K562 (cell line): ENCODE data around the gene CGNL1. TPM values are rescaled to one million over a fixed set of nuclear protein-coding genes. Genes with fewer than 3 reads are reported as not detected.

ENCODE experiments used
- BHLHE40 ChIP-seq: IDR thresholded peaks from 2 replicates; pipeline ENCODE4 v1.6.1; 2011; ENCODE audit warnings: low read length, improper control_type of control experiment
- ZKSCAN8 ChIP-seq: fragments of 200-800 bp; sonication (Bioruptor generic); IDR thresholded peaks from 2 replicates; pipeline ENCODE4 v1.6.1; 2016; ENCODE audit warnings: missing genetic modification characterization, missing compliant biosample characterization
- ZNF316 ChIP-seq: fragments of 450-650 bp; IDR thresholded peaks from 2 replicates; pipeline ENCODE4 v1.6.1; 2016
- ZNF778 ChIP-seq: fragments of 450-650 bp; formaldehyde crosslinking; IDR thresholded peaks from 2 replicates; pipeline ENCODE4 v1.4.0; 2020; ENCODE audit warnings: mild to moderate bottlenecking, moderate library complexity
- ZNF830 ChIP-seq: fragments of 250-450 bp; sonication (Bioruptor Pico); IDR thresholded peaks from 2 replicates; pipeline ENCODE4 v1.5.0; 2021; ENCODE audit warnings: mild to moderate bottlenecking
- polyA plus RNA-seq, 8 experiments: library from polyadenylated mRNA; depleted of rRNA in 4 of 8; stranded (reverse) in 5 of 8; unstranded in 3 of 8; fragments of >200 nt; fragmentation: Nextera tagmentation in 2 of 8; fragmentation: Illumina TruSeq in 1 of 8; extraction: Ambion mirVana in 2 of 8; extraction: Trizol in 1 of 8; gene quantifications; 2 replicates each; pipeline versions ENCODE4 v1.2.1 to v1.2.3, GENCODE V29; 2011 to 2014; ENCODE audit warnings: inconsistent platforms in 1 of 8, missing spikeins in 1 of 8
- total RNA-seq, 7 experiments: library from RNA; depleted of rRNA in 6 of 7; stranded (reverse); fragments of >200 nt in 6 of 7; fragmentation: Illumina TruSeq in 2 of 7; extraction: Trizol in 2 of 7; gene quantifications; 2 replicates each; pipeline versions ENCODE4 v1.2.1 to v1.2.3, GENCODE V29; 2011 to 2021; ENCODE audit warnings: low replicate concordance in 1 of 7
- TF ChIP-seq, protein P1 (sequence below): fragments of 250-450 bp; sonication (Bioruptor Pico); IDR thresholded peaks from 2 replicates; pipeline ENCODE4 v1.8.0; 2022; ENCODE audit warnings: inconsistent platforms
- TF ChIP-seq, protein P2 (sequence below), 2 experiments: IDR thresholded peaks; 2 replicates each; pipeline ENCODE4 v1.6.1; 2011; ENCODE audit warnings: borderline replicate concordance in 1 of 2, control low read depth in 1 of 2, low read depth in 1 of 2, low read length in 1 of 2, mild to moderate bottlenecking in 1 of 2, mixed read lengths in 1 of 2, moderate library complexity in 1 of 2; ENCODE audit not compliant: insufficient read depth in 1 of 2, insufficient read length in 1 of 2, poor library complexity in 1 of 2, severe bottlenecking in 1 of 2; ENCODE audit errors: extremely low read depth in 1 of 2
- TF ChIP-seq, protein P3 (sequence below): fragments of 450-650 bp; formaldehyde crosslinking; conservative IDR thresholded peaks from 2 replicates; pipeline ENCODE4 v1.4.0; 2022; ENCODE audit warnings: mild to moderate bottlenecking, missing genetic modification characterization

The CGNL1 gene
- total and polyA plus RNA-seq, 9 of the 15 experiments (the other 6 are each of a cell fraction or from before 2014, with no cell fraction given), result 0.01 to 0.07 TPM; not detected in 7

DNA sequence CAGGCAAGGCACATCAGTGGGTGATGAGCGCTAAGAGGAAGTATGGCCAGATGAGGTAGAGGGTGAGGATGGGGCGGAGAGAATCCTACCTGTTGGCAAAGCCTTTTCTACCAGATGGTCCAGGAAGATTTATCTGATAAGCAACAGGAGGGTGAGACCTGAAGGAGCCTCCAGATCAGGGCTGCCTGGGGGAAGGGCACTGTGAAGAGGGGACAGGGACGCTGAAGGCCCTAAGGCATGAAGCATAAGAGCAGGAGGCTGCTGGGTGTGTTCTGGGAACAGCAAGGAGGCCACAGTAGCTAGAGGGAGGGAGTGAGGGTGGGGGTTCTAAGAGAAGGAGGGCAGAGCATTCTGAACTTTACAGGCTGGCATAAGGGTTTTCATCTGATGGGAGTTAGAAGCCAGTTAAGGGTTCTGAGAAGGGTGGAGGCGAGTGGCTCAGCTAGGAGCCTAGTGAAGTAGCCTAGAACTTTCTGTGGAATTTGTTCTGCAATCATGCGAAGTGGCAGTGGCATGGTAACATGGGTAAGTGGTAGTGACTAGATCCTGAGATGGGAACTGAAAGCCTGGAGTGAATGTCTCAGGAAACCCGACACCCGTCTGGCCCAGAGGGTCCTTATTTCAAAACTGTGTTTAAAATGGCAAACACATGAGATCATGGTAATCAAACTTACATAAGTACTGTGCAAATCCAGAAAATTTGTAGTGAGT is 29.9 kb downstream of the CGNL1 start (continued):
- TF ChIP-seq, protein P1, sequence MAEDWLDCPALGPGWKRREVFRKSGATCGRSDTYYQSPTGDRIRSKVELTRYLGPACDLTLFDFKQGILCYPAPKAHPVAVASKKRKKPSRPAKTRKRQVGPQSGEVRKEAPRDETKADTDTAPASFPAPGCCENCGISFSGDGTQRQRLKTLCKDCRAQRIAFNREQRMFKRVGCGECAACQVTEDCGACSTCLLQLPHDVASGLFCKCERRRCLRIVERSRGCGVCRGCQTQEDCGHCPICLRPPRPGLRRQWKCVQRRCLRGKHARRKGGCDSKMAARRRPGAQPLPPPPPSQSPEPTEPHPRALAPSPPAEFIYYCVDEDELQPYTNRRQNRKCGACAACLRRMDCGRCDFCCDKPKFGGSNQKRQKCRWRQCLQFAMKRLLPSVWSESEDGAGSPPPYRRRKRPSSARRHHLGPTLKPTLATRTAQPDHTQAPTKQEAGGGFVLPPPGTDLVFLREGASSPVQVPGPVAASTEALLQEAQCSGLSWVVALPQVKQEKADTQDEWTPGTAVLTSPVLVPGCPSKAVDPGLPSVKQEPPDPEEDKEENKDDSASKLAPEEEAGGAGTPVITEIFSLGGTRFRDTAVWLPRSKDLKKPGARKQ, result no peak
- no peak for TF ChIP-seq BHLHE40
- TF ChIP-seq, protein P2, sequence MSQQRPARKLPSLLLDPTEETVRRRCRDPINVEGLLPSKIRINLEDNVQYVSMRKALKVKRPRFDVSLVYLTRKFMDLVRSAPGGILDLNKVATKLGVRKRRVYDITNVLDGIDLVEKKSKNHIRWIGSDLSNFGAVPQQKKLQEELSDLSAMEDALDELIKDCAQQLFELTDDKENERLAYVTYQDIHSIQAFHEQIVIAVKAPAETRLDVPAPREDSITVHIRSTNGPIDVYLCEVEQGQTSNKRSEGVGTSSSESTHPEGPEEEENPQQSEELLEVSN (IDR thresholded peaks at IDR 0.05; ENCODE audit: borderline replicate concordance in 1 of 2, extremely low read depth in 1 of 2, insufficient read depth in 1 of 2, insufficient read length in 1 of 2, low read depth in 1 of 2, low read length in 1 of 2, poor library complexity in 1 of 2, severe bottlenecking in 1 of 2), result no peak
- no peak for TF ChIP-seq ZKSCAN8 (CRISPR knock-in tag)
- TF ChIP-seq ZNF830, result no peak
- TF ChIP-seq, protein P3, sequence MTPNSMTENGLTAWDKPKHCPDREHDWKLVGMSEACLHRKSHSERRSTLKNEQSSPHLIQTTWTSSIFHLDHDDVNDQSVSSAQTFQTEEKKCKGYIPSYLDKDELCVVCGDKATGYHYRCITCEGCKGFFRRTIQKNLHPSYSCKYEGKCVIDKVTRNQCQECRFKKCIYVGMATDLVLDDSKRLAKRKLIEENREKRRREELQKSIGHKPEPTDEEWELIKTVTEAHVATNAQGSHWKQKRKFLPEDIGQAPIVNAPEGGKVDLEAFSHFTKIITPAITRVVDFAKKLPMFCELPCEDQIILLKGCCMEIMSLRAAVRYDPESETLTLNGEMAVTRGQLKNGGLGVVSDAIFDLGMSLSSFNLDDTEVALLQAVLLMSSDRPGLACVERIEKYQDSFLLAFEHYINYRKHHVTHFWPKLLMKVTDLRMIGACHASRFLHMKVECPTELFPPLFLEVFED (CRISPR knock-in tag), result no peak
- TF ChIP-seq ZNF316, result no peak
- TF ChIP-seq ZNF778 (CRISPR knock-in tag), result no peak
